ENCODE data around the gene TF.

GRCh38 chr3:133761605-133762484 lies 15.7 kb downstream of the TF start:
- no peak for TF ChIP-seq NFRKB (IDR thresholded peaks at IDR 0.05)
- no peak for TF ChIP-seq LEF1 (IDR thresholded peaks at IDR 0.05; ENCODE audit: borderline replicate concordance)
- TF ChIP-seq L3MBTL2 (conservative IDR thresholded peaks at IDR 0.05) = no peak
- no peak for TF ChIP-seq SP1 (IDR thresholded peaks at IDR 0.05)
- TF ChIP-seq FOXK2 (IDR thresholded peaks at IDR 0.05) = no peak

Data from HEK293T (cell line).